Motor neuron (in vitro differentiated cells): Measurements from ENCODE around the gene FAM107B. TPM values are rescaled to one million over a fixed set of nuclear protein-coding genes. Genes with fewer than 3 reads are reported as not detected.
"Not testable (repeated sequence)": the region's sequence is repeated elsewhere in the genome, so short reads cannot be mapped to it uniquely, and the experiment has no call there.

Source experiments
- ATAC-seq, 8 experiments: fragments of 200-7000 bp; cut with Tn5 transposase; replicated peaks in 6 of 8; 2 replicates each; pipeline ENCODE4 v1.8.0; 2021; ENCODE audit warnings: mild to moderate bottlenecking in 8 of 8, moderate library complexity in 8 of 8
- H3K27ac ChIP-seq, 2 donors: fragments of 250-450 bp; sonication (Bioruptor Pico); 2 replicates each; pipeline ENCODE4 v1.9.0; 2021; ENCODE audit warnings: antibody characterized with exemption in 2 of 2, mild to moderate bottlenecking in 2 of 2, moderate library complexity in 1 of 2
- H3K4me1 ChIP-seq, 2 donors: fragments of 250-450 bp; sonication (Bioruptor Pico); replicated peaks in 1 of 2; 2 replicates each; pipeline ENCODE4 v1.6.1; 2021; ENCODE audit warnings: antibody characterized with exemption in 2 of 2, mild to moderate bottlenecking in 2 of 2, moderate library complexity in 1 of 2
- H3K4me3 ChIP-seq, 5 donors: fragments of 250-450 bp; sonication (Bioruptor Pico); 2 replicates each; pipeline ENCODE4 v1.9.0; 2021; ENCODE audit warnings: antibody characterized with exemption in 5 of 5, mild to moderate bottlenecking in 5 of 5, moderate library complexity in 4 of 5
- WGBS, 10 experiments: fragments of 450-650 bp; shearing (Covaris generic); methylation state at CpG; one replicate each; pipeline ENCODE4 v1.0.0; 2022; 5-methylcytosine and 5-hydroxymethylcytosine counted together
- in situ Hi-C, 9 experiments: fragments of 400-800 bp; cut with MboI; loops; one replicate each; pipeline ENCODE4 v1.15.0; 2021; ENCODE audit warnings: low sequenced_read_pairs in 9 of 9, low pct_unique_long_range_greater_than_20kb in 2 of 9; ENCODE audit not compliant: unreplicated experiment in 9 of 9
- total RNA-seq, 8 experiments: library from RNA; unstranded; fragments of 300-600 nt; gene quantifications; 2 replicates each; pipeline versions ENCODE4 v1.2.3 to v1.2.4, GENCODE V29; 2022

Gene FAM107B
- 10 to 100 TPM in 7 of 8 experiments, 1 to 10 TPM in 1; 2.0 to 60.4 (median 25.4) TPM for total RNA-seq

DNA sequence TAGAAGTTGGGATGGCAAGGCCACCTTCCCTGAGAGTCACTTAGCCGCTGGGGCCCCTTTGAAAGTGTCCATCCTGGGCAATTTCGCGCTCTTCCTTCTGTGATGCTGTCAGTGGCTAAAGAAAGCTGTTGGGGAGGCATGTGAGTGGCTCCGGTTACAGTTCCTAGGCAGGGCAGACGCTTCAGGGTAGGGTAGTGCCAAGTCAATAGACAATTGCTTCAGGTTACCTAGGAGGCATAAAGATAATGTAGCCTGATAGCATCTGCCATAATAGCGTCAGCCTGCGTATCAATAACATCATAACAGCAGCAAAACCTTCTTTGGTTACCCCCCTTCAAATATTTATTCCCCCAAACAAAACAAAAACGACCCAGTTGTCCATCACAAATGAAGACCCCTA, at the start of gene FAM107B:
Gene FAM107B (minus strand): TSS at position 101 of the 400 bp plus-strand sequence. CDS start 234 bp downstream, outside the sequence.
- Histone ChIP-seq H3K4me3 (no peak within 1 kb of the TSS), H3K27ac (no peak within 1 kb of the TSS), H3K4me1 (peaks cover 0 to 7% of the 10 kb centered on the region in 2 donors)
- in situ Hi-C loops: no loop called here
- ATAC-seq: no peak
- 56 to 94% (median 80%) methylated on average over 1 to 6 of the region's 8 CpGs; no CpG with 5 or more reads in 4 of the 10 experiments for WGBS, 10 experiments

DNA sequence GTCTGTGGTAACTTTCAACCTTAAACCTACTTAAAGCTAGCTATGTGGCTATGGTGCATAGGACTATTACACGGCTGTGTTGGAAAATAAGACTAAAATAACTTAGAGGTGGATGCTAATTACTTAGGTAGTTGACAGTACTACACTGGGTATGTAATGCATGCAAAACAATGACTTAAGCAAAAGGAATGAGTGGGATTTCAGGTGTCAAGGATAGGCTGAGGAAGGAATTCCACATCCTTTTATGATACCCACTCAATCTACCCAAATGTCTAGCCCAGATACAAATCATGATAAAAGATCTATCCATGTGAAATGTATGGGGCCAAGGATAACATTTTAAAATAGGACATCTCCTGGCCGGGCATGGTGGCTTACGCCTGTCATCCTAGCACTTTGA, 49.3 kb upstream of the FAM107B start:
- in situ Hi-C loops: loop anchor here in 4 of 9 experiments (10.0 to 25.0 kb wide), 3 partner anchors 287 to 312 kb away; no protein-coding TSS in a partner anchor
- 65 to 100% (median 84%) methylated on average over 1 to 3 of the region's 3 CpGs; no CpG with 5 or more reads in 1 of the 10 experiments for WGBS, 10 experiments

DNA sequence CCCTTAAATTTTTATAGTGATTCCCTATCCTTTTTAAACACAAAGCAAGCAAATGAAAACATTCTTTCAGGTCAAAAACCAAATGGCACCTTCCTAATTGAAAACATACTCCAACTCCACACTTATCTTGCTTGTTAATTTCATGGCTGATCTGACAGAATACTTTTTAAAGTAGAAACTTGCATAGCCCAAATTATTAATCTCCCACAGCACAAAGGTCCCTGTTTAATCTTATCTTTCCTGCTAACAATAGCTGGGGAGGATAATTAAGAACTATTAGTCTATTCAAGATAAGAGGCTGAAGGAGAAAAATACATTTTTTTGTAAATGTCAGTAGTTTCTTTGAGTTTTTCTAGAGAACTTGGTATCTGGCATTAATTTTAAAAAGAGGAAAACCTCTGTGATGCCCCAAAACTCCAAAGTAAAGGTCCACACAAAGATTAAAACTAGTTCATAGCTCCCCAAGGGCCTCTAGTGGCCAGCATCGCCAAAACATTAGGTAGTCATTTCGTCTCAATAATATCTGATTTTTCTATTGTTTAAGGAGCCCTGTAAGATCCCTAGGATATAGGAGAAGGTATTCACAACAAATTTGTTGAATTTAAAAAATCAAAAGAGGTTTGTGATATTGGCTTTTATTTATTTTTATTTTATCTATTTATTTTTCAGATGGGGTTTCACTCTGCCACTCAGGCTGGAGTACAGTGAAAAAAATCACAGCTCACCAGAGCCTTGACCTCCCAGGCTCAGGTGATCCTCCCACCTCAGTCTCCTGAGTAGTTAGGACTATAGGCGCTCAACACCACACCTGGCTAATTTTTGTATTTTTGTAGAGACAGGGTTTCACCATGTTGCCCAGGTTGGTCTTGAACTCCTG, 48.4 kb upstream of the FAM107B start:
- Histone ChIP-seq H3K4me3 (no peak overlapping the region), H3K4me1 (no peaks in the 10 kb centered on the region), H3K27ac (no peak overlapping the region)
- ATAC-seq: peak in 4 of 8 experiments; percentile 41 to 63 (median 56)
- in situ Hi-C loops: loop anchor here in 4 of 9 experiments (10.0 to 25.0 kb wide), 3 partner anchors 286 to 311 kb away; no protein-coding TSS in a partner anchor
- 0 to 41% (median 14%) methylated on average over 2 to 3 of the region's 3 CpGs; no CpG with 5 or more reads in 2 of the 10 experiments for WGBS, 10 experiments

More for the DNA sequence above, 49.3 kb upstream of the FAM107B start:
- H3K4me3 ChIP-seq: no peak overlapping the region
- H3K27ac ChIP-seq: no peak overlapping the region
- ATAC-seq: no peak
- H3K4me1 ChIP-seq: no peaks in the 10 kb centered on the region

DNA sequence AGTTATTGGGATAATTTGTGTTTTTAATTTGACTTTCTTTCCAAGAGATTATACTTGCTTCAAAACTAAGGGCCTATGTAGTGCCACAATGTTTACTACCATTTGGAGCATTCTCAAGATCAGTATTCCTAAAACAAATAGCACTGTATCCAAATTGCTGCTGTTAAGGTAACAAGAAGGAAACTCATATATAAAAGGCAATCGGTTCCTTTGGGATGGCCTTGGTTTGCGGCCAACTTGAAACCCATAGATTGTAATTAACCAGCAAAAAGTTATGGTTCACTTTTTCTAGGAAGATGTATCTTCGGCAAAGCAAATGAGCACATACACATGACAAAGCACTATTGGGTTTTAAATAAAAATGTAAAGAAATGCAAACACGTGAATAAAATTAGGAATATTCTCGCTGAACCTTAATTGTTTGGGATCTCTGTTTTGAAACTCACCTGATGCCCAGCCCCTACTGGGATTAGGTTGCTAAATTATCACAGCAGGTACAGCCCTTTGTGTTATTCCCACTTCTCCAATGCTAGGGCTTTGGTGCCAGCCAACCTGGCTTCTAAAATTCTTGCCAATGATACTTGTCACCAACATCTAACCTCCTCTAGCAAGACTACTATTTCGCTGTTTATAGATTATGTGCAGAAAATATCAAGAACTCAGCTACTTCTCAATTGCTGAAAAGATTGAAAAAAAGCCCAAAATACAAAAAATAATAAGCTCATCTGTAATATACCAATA, 47.1 kb upstream of the FAM107B start:
- no peak overlapping the region for H3K4me3 ChIP-seq
- H3K27ac ChIP-seq: no peak overlapping the region
- 74 to 100% (median 85%) methylated on average over 1 to 6 of the region's 6 CpGs for WGBS, 10 experiments
- no peaks in the 10 kb centered on the region for H3K4me1 ChIP-seq
- no peak for ATAC-seq
- in situ Hi-C loops: loop anchor here in 4 of 9 experiments (10.0 to 25.0 kb wide), 3 partner anchors 285 to 310 kb away; no protein-coding TSS in a partner anchor

DNA sequence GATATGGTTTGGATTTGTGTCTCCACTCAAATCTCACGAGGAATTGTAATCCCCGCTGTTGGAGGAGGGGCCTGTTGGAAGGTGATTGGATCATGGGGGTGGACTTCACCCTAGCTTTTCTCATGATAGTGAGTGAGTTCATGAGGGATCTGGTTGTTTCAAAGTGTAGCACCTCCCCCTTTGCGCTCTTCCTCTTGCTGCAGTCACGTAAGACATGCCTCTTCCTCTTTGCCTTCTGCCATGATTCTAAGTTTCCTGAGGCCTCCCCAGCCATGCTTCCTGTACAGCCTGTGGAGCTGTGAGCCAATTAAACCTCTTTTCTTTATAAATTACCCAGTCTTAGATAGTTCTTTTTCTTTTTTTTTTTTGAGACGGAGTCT, 46.1 kb upstream of the FAM107B start:
- ATAC-seq: no peak
- WGBS, 10 experiments: 92 to 100% (median 100%) methylated on average over 1 to 4 of the region's 5 CpGs; no CpG with 5 or more reads in 4 of the 10 experiments

DNA sequence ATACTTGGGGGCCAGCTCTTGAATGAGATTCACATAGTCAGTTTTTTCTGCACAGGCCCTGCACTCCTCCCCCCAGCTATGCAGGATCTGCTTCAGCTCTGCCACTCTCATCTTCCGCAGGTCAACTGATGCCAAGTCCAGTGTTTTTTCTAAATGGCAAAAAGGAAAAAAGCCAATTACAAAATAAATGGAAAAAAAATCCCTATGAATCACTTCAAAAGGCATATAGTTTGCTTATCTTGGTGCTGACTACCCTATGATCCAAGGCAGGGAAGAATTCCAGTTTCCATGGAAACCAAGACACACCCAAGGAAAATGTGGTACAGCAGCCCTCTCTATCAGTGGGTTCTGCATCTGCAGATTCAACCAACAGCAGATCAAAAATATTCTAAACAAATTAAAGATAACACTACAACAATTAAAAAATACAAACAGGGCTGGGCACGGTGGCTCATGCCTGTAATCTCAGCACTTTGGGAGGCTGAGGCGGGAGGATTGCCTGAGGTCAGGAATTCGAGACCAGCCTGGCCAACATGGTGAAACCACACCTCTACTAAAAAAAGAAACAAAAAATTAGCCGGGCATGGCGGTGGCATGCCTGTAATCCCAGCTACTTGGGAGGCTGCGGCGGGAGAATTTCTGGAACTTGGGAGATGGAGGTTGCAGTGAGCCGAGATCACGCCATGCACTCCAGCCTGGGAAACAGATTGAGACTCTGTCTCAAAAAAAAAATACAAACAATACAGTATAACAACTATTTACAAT, 45.5 kb upstream of the FAM107B start:
- ATAC-seq: peak in 5 of 8 experiments; percentile 41 to 97 (median 61)
- Histone ChIP-seq H3K27ac (no peak overlapping the region), H3K4me3 (no peak overlapping the region), H3K4me1 (no peaks in the 10 kb centered on the region)
- in situ Hi-C loops: loop anchor here in 4 of 9 experiments (10.0 to 25.0 kb wide), 3 partner anchors 283 to 308 kb away; no protein-coding TSS in a partner anchor
- WGBS, 10 experiments: 53 to 100% (median 67%) methylated on average over 1 to 7 of the region's 10 CpGs; no CpG with 5 or more reads in 2 of the 10 experiments

More for the DNA sequence above, 46.1 kb upstream of the FAM107B start:
- H3K27ac ChIP-seq: no peak overlapping the region
- in situ Hi-C loops: loop anchor here in 4 of 9 experiments (10.0 to 25.0 kb wide), 3 partner anchors 283 to 308 kb away; no protein-coding TSS in a partner anchor
- H3K4me1 ChIP-seq: no peaks in the 10 kb centered on the region
- H3K4me3 ChIP-seq: no peak overlapping the region

DNA sequence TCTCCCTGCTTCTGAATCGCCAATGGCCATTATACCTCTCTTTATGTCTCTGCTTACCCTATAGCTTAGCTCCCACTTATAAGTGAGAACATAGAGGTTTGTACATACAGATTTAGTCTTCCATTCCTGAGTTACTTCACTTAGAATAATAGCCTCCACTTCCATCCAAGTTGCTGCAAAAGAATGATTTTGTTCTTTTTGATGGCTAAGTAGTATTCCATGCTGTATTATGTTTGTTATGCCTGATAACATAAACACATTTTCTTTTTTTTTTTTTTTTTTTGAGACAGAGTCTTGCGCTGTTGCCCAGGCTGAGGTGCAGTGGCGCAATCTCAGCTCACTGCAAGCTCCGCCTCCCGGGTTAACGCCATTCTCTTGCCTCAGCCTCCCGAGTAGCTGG, 42.0 kb upstream of the FAM107B start:
- H3K4me1 ChIP-seq, H3K4me3 ChIP-seq, ATAC-seq, H3K27ac ChIP-seq: not testable (repeated sequence)
- WGBS, 10 experiments: 80 to 100% (median 100%) methylated on average over 1 to 2 of the region's 7 CpGs; no CpG with 5 or more reads in 2 of the 10 experiments
- in situ Hi-C loops: loop anchor here in 3 of 9 experiments (25.0 kb wide), 2 partner anchors 279 to 304 kb away; no protein-coding TSS in a partner anchor

DNA sequence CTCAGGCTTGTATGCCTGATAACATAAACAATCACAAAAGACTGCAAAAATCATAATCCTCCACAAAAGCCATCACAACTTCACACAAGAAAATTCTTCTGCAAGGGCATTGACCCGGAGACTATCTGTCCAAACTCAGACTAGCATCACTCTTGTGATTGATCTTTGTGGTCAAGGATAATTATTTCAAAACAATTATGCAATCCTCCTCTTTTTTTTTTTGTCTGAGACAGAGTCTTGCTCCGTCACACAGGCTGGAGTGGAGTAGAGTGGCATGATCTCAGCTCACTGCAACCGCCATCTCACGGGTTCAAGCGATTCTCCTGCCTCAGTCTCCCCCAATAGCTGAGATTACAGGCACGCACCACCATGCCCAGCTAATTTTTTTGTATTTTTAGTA, 41.0 kb upstream of the FAM107B start:
- in situ Hi-C loops: loop anchor here in 3 of 9 experiments (25.0 kb wide), 2 partner anchors 278 to 303 kb away; no protein-coding TSS in a partner anchor
- H3K4me3 ChIP-seq: no peak overlapping the region
- WGBS, 10 experiments: 17 to 100% (median 83%) methylated on average over 1 to 5 of the region's 6 CpGs; no CpG with 5 or more reads in 1 of the 10 experiments
- H3K4me1 ChIP-seq: no peaks in the 10 kb centered on the region
- ATAC-seq: no peak
- no peak overlapping the region for H3K27ac ChIP-seq

DNA sequence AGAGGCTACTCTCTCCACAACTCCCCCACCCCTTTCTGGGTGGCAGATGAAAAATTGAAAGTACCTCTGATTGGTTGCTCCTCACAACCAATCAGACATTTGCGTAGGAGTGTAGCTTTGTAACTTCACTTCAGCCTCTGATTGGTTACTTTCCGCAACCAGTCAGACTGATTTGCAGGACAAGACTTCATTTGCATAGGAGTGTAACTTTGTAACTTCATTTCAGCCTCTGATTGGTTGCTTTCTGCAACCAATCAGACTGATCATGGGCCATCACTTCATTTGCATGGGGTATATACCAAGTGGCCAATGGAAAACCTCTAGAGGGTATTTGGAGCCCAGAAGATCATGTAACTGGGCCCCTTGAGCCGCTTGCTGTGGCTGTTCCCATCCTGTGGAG, 37.6 kb upstream of the FAM107B start:
- Histone ChIP-seq H3K27ac (no peak overlapping the region), H3K4me1 (no peaks in the 10 kb centered on the region), H3K4me3 (no peak overlapping the region)
- in situ Hi-C loops: loop anchor here in 3 of 9 experiments (25.0 kb wide), 2 partner anchors 275 to 300 kb away; no protein-coding TSS in a partner anchor
- WGBS, 10 experiments: 71 to 100% (median 89%) methylated on average over 1 to 3 of the region's 3 CpGs; no CpG with 5 or more reads in 2 of the 10 experiments
- ATAC-seq: no peak

DNA sequence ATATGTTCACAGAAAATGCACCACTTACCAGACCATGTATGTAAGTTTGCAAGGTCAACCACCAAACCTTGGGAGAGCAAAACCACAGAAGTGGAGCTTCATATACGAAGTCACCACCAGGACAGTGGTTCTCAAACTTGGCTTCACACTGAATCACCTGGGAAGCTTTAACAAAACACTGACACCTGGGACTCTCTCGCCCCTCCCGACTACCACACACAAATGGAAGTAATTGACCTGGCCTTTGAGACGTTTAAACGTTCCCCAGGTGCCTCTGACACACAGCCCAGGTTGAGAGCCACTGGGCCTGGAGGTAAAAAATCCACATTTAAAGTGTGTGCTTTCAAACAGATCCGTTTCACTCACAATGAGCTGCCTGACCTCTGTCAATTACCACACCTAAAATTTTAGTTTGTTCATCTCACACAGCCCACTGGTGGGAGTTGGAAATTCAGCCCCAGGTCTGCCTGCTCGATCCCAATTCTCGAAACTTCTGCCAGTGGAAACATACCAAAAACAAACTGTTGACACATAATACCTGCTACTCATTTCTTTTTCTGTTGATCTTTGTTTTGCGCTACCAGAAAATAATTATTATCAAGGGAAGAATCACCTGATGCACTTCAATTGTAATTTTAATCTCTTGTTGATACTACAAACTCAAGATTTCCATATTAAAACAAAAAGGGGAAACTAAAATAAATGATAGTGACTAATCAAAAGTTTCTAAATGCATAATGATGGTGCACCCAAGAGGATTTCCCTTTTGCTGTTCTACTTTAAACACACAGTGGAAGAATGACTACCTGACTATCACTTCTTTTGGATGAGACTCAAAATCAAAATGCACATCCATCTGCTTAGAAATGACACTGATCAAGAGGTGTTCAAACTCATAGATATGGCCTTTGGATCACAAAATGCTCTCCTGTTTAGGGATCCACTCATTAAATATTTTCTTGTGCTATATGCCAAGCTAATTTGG, 36.6 kb upstream of the FAM107B start:
- WGBS, 10 experiments: 38 to 100% (median 92%) methylated on average over 1 to 7 of the region's 9 CpGs
- no peak overlapping the region for H3K27ac ChIP-seq
- in situ Hi-C loops: loop anchor here in 3 of 9 experiments (25.0 kb wide), 2 partner anchors 274 to 299 kb away; no protein-coding TSS in a partner anchor
- ATAC-seq: no peak
- H3K4me1 ChIP-seq: no peaks in the 10 kb centered on the region
- H3K4me3 ChIP-seq: no peak overlapping the region

DNA sequence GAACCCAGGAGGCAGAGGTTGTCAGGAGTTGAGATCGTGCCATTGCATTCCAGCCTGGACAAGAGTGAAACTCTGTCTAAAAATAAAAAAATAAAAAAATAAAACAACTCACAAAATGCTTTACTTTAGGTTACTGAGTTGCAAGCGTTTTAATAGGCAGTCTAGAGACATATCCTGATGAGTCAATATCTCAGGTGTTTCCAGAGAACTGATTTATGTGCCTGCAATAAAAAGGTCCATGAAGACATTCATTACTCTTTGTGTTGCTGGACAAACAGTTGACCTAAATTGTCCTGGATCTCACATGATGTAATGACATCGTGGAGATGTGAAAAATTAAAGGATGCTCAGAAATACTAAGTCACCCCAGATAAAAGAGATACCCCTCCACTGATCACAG, 31.6 kb upstream of the FAM107B start:
- in situ Hi-C loops: loop anchor here in 3 of 9 experiments (25.0 kb wide), 2 partner anchors 269 to 294 kb away; no protein-coding TSS in a partner anchor
- H3K4me3 ChIP-seq: no peak overlapping the region
- ATAC-seq: no peak
- no peak overlapping the region for H3K27ac ChIP-seq
- 7 to 100% (median 70%) methylated on average over 1 to 3 of the region's 3 CpGs; no CpG with 5 or more reads in 3 of the 10 experiments for WGBS, 10 experiments
- H3K4me1 ChIP-seq: no peaks in the 10 kb centered on the region
